MG63 (cell line): ENCODE results near the gene SMARCC1. TPM values are rescaled to one million over a fixed set of nuclear protein-coding genes. Genes with fewer than 3 reads are reported as not detected.
A peak's percentile ranks its signal among the peaks of the same experiment; 100 is the strongest.

Experiments
- DNase-seq: peaks from one replicate; pipeline ENCODE4 v3.0.0-alpha.2; 2020
- H3K27me3 ChIP-seq: fragments of 250-450 bp; sonication (Bioruptor Pico); 2 replicates; pipeline ENCODE4 v1.5.1; 2020; ENCODE audit warnings: mild to moderate bottlenecking, moderate library complexity
- H3K36me3 ChIP-seq: fragments of 250-450 bp; sonication (Bioruptor Pico); 2 replicates; pipeline ENCODE4 v1.5.1; 2020; ENCODE audit warnings: mild to moderate bottlenecking, moderate library complexity
- H3K4me3 ChIP-seq: fragments of 250-450 bp; sonication (Bioruptor Pico); 2 replicates; pipeline ENCODE4 v1.5.1; 2020; ENCODE audit warnings: mild to moderate bottlenecking, moderate library complexity
- H3K9me3 ChIP-seq: fragments of 250-450 bp; sonication (Bioruptor Pico); 2 replicates; pipeline ENCODE4 v1.5.1; 2020; ENCODE audit warnings: mild to moderate bottlenecking, moderate library complexity
- total RNA-seq: library from RNA; depleted of rRNA; stranded (reverse); fragments of >200 nt; shearing (Covaris generic); gene quantifications from 2 replicates; pipeline ENCODE4 v1.2.3, GENCODE V29; 2014; ENCODE audit warnings: low replicate concordance

SMARCC1 gene
- total RNA-seq, 1 experiment from 2014 or later, result 33.4 TPM

DNA sequence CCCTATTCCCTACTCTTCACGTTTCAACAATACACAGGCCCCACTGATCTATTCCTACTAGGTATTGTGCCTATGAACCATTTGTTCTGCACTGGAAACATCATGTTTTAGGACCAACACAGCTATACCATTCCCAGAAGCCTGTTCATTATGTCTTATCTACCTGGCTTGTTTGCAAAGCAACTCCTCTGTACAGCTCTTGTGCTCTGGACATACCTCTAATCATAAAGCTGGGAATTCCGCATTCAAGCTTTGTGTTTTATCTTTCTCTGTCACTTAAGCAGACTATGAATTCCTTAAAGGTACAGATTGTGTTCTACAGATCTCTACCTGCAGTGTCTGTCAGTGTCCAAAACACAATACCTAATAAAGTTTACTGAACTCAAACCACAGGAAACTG lies 115.6 kb downstream of the SMARCC1 start:
- DNase-seq, result no peak
- H3K27me3 ChIP-seq, result no peaks in the 10 kb centered on the region
- no peak overlapping the region for H3K4me3 ChIP-seq
- no peaks in the 10 kb centered on the region for H3K9me3 ChIP-seq
- peaks cover 14% of the 10 kb centered on the region for H3K36me3 ChIP-seq

- H3K27me3 ChIP-seq, result no peaks in the 10 kb centered on the region
- H3K9me3 ChIP-seq, result no peaks in the 10 kb centered on the region
- no peak for DNase-seq
- peaks cover 23% of the 10 kb centered on the region for H3K36me3 ChIP-seq
- H3K4me3 ChIP-seq, result no peak overlapping the region
Observed at GRCh38 chr3:47664519-47664918, 117.2 kb downstream of the SMARCC1 start.

DNA sequence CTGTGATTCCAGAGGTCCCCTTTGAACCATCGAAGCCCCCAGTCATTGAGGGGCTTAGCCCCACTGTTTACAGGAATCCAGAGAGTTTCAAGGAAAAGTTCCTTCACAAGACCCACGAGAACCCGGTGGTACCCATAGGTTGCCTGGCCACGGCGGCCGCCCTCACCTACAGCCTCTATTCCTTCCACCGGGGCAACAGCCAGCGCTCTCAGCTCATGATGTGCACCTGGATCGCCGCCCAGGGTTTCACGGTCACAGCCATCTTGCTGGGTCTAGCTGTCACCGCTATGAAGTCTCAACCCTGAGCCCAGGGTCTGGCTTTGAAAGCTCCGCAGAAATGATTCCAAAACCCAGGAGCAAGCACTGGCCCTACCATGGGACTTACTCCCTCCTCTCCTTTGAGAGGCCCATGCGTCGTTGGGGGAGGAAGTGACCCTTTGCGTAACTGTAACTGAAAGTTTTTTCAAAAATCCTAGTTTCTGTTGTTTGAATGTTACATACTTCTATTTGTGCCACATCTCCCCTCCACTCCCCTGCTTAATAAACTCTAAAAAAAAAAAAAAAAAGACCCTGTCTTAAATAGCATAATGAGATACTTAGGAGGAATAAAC lies 118.0 kb downstream of the SMARCC1 start:
- no peak for DNase-seq
- Histone ChIP-seq H3K9me3 (no peaks in the 10 kb centered on the region), H3K27me3 (no peaks in the 10 kb centered on the region), H3K4me3 (no peak overlapping the region), H3K36me3 (peaks cover 24% of the 10 kb centered on the region)

GRCh38 chr3:47661121-47661752 lies 120.5 kb downstream of the SMARCC1 start:
- peak; percentile 67 for DNase-seq
- Histone ChIP-seq H3K27me3 (no peaks in the 10 kb centered on the region), H3K36me3 (peaks cover 25% of the 10 kb centered on the region), H3K9me3 (no peaks in the 10 kb centered on the region), H3K4me3 (no peak overlapping the region)

- H3K27me3 ChIP-seq, result no peaks in the 10 kb centered on the region
- H3K9me3 ChIP-seq, result no peaks in the 10 kb centered on the region
- no peak overlapping the region for H3K4me3 ChIP-seq
- DNase-seq, result no peak
- peaks cover 26% of the 10 kb centered on the region for H3K36me3 ChIP-seq
Observed at GRCh38 chr3:47658444-47658843, 123.2 kb downstream of the SMARCC1 start.

DNA sequence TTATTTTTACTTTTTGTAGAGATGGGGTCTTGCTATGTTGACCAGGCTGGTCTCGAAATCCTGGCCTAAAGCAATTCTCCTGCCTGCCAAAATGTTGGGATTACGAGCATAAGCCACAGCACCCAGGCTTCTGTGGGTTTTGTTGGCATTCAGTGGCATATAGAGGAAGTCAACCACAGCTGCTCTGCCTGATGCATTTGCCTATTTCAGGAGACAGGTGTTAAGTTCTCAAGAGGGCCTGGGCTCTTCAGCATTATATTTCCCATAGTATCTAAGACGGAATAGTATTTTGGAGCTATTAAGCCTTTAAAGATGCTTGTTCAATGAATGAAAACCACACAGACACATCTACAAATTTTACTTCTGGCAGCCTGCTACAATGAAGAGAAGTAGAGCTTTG lies 129.6 kb downstream of the SMARCC1 start:
- H3K4me3 ChIP-seq, result no peak overlapping the region
- H3K36me3 ChIP-seq, result peaks cover 11% of the 10 kb centered on the region
- DNase-seq, result no peak
- no peaks in the 10 kb centered on the region for H3K27me3 ChIP-seq
- no peaks in the 10 kb centered on the region for H3K9me3 ChIP-seq

DNA sequence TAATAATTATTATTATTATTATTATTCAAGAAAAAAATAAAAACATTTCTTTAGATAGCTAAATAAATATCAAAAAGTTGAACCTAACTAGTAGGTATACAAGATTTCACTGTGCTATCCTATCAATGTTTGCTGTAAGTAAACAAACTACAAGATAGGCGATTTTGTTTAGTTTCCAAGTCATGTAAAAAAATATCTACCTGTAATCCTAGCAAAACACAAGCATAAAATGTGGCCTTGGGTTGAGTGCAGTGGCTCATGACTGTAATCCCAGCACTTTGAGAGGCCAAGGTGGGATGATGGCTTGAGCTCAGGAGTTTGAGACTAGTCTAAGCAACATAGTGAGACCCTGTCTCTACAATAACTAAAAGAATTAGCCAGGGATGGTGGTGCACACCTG lies 131.4 kb downstream of the SMARCC1 start:
- Histone ChIP-seq H3K4me3 (no peak overlapping the region), H3K36me3 (peaks cover 5% of the 10 kb centered on the region), H3K9me3 (no peaks in the 10 kb centered on the region), H3K27me3 (no peaks in the 10 kb centered on the region)
- no peak for DNase-seq

DNA sequence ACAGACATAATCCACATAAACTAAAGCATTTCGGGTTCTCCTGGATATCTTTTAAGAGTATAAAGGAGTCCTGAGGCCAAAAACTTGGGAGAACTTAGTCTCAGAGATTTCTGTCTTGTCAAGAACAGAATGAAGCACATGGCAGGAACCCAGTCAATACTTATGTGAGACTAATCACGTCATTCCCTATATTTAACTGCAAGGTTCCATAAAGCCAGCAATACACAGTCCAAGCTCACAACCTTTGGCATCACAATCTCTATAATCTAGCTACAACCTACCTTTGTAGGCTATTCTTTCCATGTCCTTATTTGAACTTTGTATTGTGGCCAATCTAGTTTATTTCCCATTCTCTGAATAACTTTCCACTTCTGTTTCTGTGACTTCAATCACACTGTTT lies 134.1 kb downstream of the SMARCC1 start:
- Histone ChIP-seq H3K4me3 (no peak overlapping the region), H3K36me3 (peaks cover 7% of the 10 kb centered on the region; the same call in 1 of the 2 replicates), H3K27me3 (no peaks in the 10 kb centered on the region), H3K9me3 (no peaks in the 10 kb centered on the region)
- no peak for DNase-seq

DNA sequence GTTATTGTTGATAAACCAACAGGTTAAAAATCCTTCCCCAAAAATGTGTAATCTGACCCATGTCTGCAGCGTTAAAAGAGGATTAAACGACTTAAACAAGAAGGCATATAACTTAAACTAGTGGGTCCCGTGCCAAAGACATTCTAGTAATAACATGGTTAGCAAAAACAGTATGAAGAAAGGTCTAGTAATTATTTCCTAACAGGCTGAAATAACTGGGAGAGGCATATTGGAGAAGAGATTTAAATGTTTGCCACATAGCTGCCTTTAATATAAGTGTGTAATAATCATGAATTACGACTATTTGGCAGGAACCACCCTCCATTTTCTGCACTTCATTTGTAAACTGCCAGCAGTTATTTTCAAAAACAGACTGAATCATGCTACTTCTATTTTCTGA lies 135.3 kb downstream of the SMARCC1 start:
- peaks cover 8% of the 10 kb centered on the region; the same call in 1 of the 2 replicates for H3K36me3 ChIP-seq
- no peak for DNase-seq
- H3K27me3 ChIP-seq, result no peaks in the 10 kb centered on the region
- no peaks in the 10 kb centered on the region for H3K9me3 ChIP-seq
- H3K4me3 ChIP-seq, result no peak overlapping the region

DNA sequence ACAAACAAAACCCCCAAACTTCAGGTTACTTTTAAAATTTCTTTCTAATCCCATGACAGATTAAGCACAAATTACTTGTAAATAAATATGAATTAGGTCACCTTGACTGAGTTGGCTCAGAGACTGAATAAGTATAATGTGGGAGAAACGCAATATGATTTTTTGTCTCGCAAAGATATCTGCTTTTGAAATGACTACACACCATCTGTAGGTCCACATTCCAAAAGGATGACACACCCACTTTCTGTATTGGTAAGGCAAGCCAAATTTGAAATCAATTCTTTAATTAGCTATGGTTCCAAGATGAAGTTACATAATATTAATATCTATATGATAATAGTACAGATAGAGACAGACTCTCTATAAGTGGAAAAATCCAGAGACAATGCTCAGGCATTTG lies 136.1 kb downstream of the SMARCC1 start:
- no peaks in the 10 kb centered on the region for H3K27me3 ChIP-seq
- H3K4me3 ChIP-seq, result no peak overlapping the region
- peaks cover 8% of the 10 kb centered on the region; the same call in 1 of the 2 replicates for H3K36me3 ChIP-seq
- no peaks in the 10 kb centered on the region for H3K9me3 ChIP-seq
- DNase-seq, result no peak

DNA sequence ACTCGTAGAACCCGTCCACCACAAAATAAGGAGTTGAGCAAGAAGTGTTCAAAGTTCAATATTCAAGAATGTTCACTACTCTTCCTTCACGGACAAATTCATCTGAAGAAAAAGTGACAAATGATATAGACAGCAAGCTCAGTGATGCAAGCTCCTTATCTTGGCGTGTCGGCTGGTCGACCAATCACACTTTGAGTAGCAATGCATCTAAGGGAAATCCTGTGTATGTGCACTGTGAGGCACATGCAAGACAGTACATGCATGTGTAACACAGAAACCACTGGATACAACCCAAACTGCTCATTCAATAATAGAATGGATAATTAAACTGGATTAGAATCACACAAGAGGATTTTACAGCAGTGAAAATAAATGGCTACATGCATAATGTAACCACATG lies 138.6 kb downstream of the SMARCC1 start:
- no peak for DNase-seq
- Histone ChIP-seq H3K4me3 (no peak overlapping the region), H3K36me3 (peaks cover 9% of the 10 kb centered on the region), H3K27me3 (no peaks in the 10 kb centered on the region), H3K9me3 (no peaks in the 10 kb centered on the region)

- no peaks in the 10 kb centered on the region for H3K27me3 ChIP-seq
- no peaks in the 10 kb centered on the region for H3K9me3 ChIP-seq
- no peak overlapping the region for H3K4me3 ChIP-seq
- peaks cover 9% of the 10 kb centered on the region for H3K36me3 ChIP-seq
- DNase-seq, result no peak
Observed at GRCh38 chr3:47641739-47642138, 140.0 kb downstream of the SMARCC1 start.

DNA sequence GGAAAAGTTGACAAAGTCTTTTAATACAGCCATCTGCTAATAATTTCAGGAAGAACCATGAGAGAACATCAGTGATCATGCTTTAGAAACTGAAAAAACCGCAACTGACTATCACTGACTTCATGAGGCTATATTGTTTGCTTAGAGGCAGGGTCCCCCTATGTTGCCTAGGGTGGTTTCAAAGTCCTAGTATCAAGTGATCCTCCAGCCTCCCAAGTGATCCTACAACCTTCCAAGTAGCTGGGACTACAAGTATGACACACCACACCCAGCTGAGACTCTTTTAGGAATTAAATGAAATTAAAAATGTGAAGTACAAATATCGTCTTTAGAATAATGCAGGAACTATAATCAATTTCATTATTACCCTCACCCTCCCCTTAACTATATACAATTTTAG lies 144.8 kb downstream of the SMARCC1 start:
- H3K9me3 ChIP-seq, result no peaks in the 10 kb centered on the region
- H3K27me3 ChIP-seq, result no peaks in the 10 kb centered on the region
- DNase-seq, result no peak
- H3K4me3 ChIP-seq, result no peak overlapping the region
- peaks cover 29% of the 10 kb centered on the region for H3K36me3 ChIP-seq

DNA sequence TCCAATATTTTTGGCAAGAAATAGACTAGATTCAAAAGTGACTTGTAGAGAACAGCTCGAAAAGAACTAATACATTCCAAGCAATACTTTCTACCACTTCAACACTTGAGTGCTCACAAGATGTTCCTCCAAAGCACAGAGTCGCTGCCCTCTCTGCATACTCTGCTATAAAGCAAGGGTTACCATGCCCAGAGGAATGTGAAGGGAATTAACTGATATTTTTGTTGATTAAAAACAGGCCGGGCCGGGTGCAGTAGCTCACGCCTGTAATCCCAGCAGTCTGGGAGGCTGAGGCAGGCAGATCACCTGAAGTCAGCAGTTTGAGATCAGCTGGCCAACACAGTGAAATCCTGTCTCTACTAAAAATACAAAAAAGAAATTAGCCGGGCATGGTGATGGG lies 145.5 kb downstream of the SMARCC1 start:
- Histone ChIP-seq H3K36me3 (peaks cover 35% of the 10 kb centered on the region), H3K27me3 (no peaks in the 10 kb centered on the region), H3K9me3 (no peaks in the 10 kb centered on the region), H3K4me3 (no peak overlapping the region)
- no peak for DNase-seq

- H3K9me3 ChIP-seq, result no peaks in the 10 kb centered on the region
- H3K36me3 ChIP-seq, result peaks cover 35% of the 10 kb centered on the region
- no peaks in the 10 kb centered on the region for H3K27me3 ChIP-seq
- no peak for DNase-seq
- H3K4me3 ChIP-seq, result no peak overlapping the region
Observed at GRCh38 chr3:47635536-47635935, 146.2 kb downstream of the SMARCC1 start.

GRCh38 chr3:47634996-47635395 lies 146.7 kb downstream of the SMARCC1 start:
- Histone ChIP-seq H3K4me3 (no peak overlapping the region), H3K9me3 (no peaks in the 10 kb centered on the region), H3K27me3 (no peaks in the 10 kb centered on the region), H3K36me3 (peaks cover 35% of the 10 kb centered on the region)
- DNase-seq, result no peak

DNA sequence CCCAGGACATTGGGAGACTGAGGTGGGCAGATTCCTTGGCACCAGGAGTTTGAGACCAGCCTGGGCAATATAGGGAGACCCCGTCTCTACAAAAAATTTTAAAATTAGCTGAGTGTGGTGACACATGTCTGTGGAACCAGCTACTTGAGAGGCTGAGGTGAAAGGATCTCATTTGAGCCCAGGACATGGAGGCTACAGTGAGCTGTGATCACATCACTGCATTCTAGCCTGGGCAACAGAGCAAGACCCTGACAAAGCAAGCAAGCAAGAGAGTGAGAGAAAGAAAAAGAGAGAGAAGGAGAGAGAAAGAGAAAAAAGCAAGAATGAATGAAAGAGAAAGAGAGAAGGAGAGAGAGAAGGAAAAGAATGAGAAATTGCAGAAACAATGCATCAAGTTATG lies 150.9 kb downstream of the SMARCC1 start:
- Histone ChIP-seq H3K27me3 (no peaks in the 10 kb centered on the region), H3K4me3 (no peak overlapping the region), H3K9me3 (no peaks in the 10 kb centered on the region), H3K36me3 (peaks cover 38% of the 10 kb centered on the region)
- DNase-seq, result no peak

- Histone ChIP-seq H3K9me3 (no peaks in the 10 kb centered on the region), H3K27me3 (no peaks in the 10 kb centered on the region), H3K4me3 (no peak overlapping the region), H3K36me3 (peaks cover 32% of the 10 kb centered on the region)
- DNase-seq, result no peak
Observed at GRCh38 chr3:47629770-47630169, 151.9 kb downstream of the SMARCC1 start.
